Astrocyte (in vitro differentiated cells and primary cell): ENCODE measurements around the gene CIAO3. TPM values are rescaled to one million over a fixed set of nuclear protein-coding genes. Genes with fewer than 3 reads are reported as not detected.

Experiments used
- DNase-seq: peaks from one replicate; pipeline ENCODE4 v3.0.0-alpha.2; 2010; ENCODE audit warnings: low read depth
- FAIRE-seq: peaks from 2 replicates; lab custom pipeline; 2011; peaks lifted over from hg19 to GRCh38; lab: Jason Lieb, UNC
- H2AFZ ChIP-seq: 2 replicates; pipeline ENCODE4 v1.6.0; 2012; ENCODE audit warnings: low read depth, low read length, inconsistent platforms
- H3K27ac ChIP-seq: 2 replicates; pipeline ENCODE4 v1.5.1; 2011; ENCODE audit warnings: low read depth, low read length, inconsistent platforms
- H3K27me3 ChIP-seq: 2 replicates; pipeline ENCODE4 v1.6.0; 2011; ENCODE audit warnings: low read length, inconsistent platforms; ENCODE audit not compliant: insufficient read depth
- H3K36me3 ChIP-seq: 2 replicates; pipeline ENCODE4 v1.5.1; 2011; ENCODE audit warnings: low read length, inconsistent platforms; ENCODE audit not compliant: insufficient read depth
- H3K4me1 ChIP-seq: 2 replicates; pipeline ENCODE4 v1.5.1; 2011; ENCODE audit warnings: low read length, inconsistent platforms; ENCODE audit not compliant: insufficient read depth
- H3K4me2 ChIP-seq: 2 replicates; pipeline ENCODE4 v1.6.0; 2012; ENCODE audit warnings: low read length, inconsistent platforms
- H3K4me3 ChIP-seq: 2 replicates; pipeline ENCODE4 v1.5.1; 2011; ENCODE audit warnings: low read depth, mild to moderate bottlenecking, low read length, inconsistent platforms; ENCODE audit not compliant: insufficient read depth
- H3K79me2 ChIP-seq: 2 replicates; pipeline ENCODE4 v1.6.0; 2012; ENCODE audit warnings: mild to moderate bottlenecking, low read length, inconsistent platforms; ENCODE audit not compliant: insufficient read depth
- H3K9ac ChIP-seq: 2 replicates; pipeline ENCODE4 v1.6.0; 2012; ENCODE audit warnings: mild to moderate bottlenecking, low read length, inconsistent platforms
- H3K9me3 ChIP-seq: 2 replicates; pipeline ENCODE4 v1.5.1; 2012; ENCODE audit warnings: low read depth, mild to moderate bottlenecking, low read length, inconsistent platforms; ENCODE audit not compliant: insufficient read depth
- H4K20me1 ChIP-seq: 2 replicates; pipeline ENCODE4 v1.6.0; 2012; ENCODE audit warnings: low read length, inconsistent platforms; ENCODE audit not compliant: insufficient read depth
- H3K27ac Mint-ChIP-seq: one replicate; pipeline ENCODE4 v1.8.0; 2021; ENCODE audit warnings: mild to moderate bottlenecking, mixed read lengths; ENCODE audit not compliant: unreplicated experiment
- H3K27me3 Mint-ChIP-seq: one replicate; pipeline ENCODE4 v1.8.0; 2021; ENCODE audit warnings: low read depth, mixed read lengths; ENCODE audit not compliant: unreplicated experiment
- H3K36me3 Mint-ChIP-seq: one replicate; pipeline ENCODE4 v1.8.0; 2021; ENCODE audit warnings: low read depth, mixed read lengths; ENCODE audit not compliant: unreplicated experiment
- H3K4me1 Mint-ChIP-seq: one replicate; pipeline ENCODE4 v1.8.0; 2021; ENCODE audit warnings: low read depth, mixed read lengths; ENCODE audit not compliant: unreplicated experiment
- H3K4me3 Mint-ChIP-seq: one replicate; pipeline ENCODE4 v1.8.0; 2021; ENCODE audit warnings: mild to moderate bottlenecking, moderate library complexity, mixed read lengths; ENCODE audit not compliant: unreplicated experiment
- H3K9me3 Mint-ChIP-seq: one replicate; pipeline ENCODE4 v1.8.0; 2021; ENCODE audit warnings: mild to moderate bottlenecking, mixed read lengths; ENCODE audit not compliant: unreplicated experiment
- CTCF ChIP-seq: IDR thresholded peaks from 2 replicates; pipeline ENCODE4 v1.5.1; 2011; ENCODE audit warnings: low read depth, mild to moderate bottlenecking, inconsistent platforms, low read length, moderate library complexity; ENCODE audit not compliant: insufficient read depth
- EZH2 ChIP-seq: IDR thresholded peaks from 2 replicates; pipeline ENCODE4 v1.6.1; 2012; ENCODE audit warnings: mild to moderate bottlenecking, low read length, inconsistent platforms; ENCODE audit not compliant: insufficient read depth
- total RNA-seq: library from RNA; stranded (reverse); gene quantifications from 2 replicates; pipeline ENCODE4 v1.2.1, GENCODE V29; 2021

CIAO3 gene
- total RNA-seq, 1 donor from 2014 or later: 19.6 TPM

GRCh38 chr16:739560-740458, 988 bp downstream of the CIAO3 start:
- H3K4me1 ChIP-seq: peaks cover 9% of the 10 kb centered on the region
- peaks cover 11% of the 10 kb centered on the region for H3K79me2 ChIP-seq
- FAIRE-seq (no peak), DNase-seq (no peak)
- no peaks in the 10 kb centered on the region for H3K27me3 ChIP-seq
- H3K9me3 ChIP-seq: no peaks in the 10 kb centered on the region
- peaks cover 2% of the 10 kb centered on the region for H3K4me1 Mint-ChIP-seq
- H3K9me3 Mint-ChIP-seq: no peaks in the 10 kb centered on the region
- H4K20me1 ChIP-seq: peaks cover 5% of the 10 kb centered on the region
- peak overlapping the region; percentile 26 for H3K27ac Mint-ChIP-seq
- peak overlapping the region; percentile 83 for H3K4me3 Mint-ChIP-seq
- H3K27ac ChIP-seq: no peak overlapping the region
- peak overlapping the region; percentile 93 for H3K4me2 ChIP-seq
- TF ChIP-seq EZH2 (no peak), CTCF (no peak)
- H3K4me3 ChIP-seq: peak overlapping the region; percentile 73
- H3K27me3 Mint-ChIP-seq: no peaks in the 10 kb centered on the region
- no peak overlapping the region for H2AFZ ChIP-seq
- H3K36me3 Mint-ChIP-seq: peaks cover 10% of the 10 kb centered on the region
- peak overlapping the region; percentile 84 for H3K9ac ChIP-seq
- H3K36me3 ChIP-seq: peaks cover 6% of the 10 kb centered on the region

DNA sequence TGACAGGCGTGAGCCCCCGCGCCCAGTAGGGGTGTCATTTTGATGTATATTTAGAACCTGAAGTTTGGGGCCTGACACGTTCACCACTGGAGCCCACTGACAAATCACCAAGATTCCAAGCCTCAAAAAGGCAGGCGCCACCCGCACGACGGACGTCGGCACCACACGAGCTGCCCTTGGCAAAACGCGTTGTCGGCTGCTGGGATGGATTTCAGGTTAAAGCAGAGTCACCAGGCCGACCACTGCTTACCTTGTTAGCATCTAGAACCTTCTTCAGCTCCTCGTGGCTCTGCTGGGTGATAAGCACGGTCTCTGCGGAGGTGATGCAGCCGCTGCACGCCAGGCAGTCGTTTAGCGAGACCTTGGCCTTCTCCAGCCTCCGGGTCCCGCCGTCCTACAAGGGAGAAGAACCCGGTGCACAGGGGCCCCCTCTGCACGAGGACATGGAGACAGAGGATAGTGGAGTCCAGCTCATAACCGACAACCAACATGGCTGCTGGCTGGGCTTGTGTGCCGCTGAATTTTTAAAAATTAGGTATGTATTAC, 3.8 kb downstream of the CIAO3 start:
- Histone ChIP-seq H4K20me1 (peaks cover 5% of the 10 kb centered on the region), H3K4me2 (no peak overlapping the region), H3K9ac (no peak overlapping the region), H3K79me2 (peaks cover 11% of the 10 kb centered on the region), H3K9me3 (no peaks in the 10 kb centered on the region), H3K27me3 (no peaks in the 10 kb centered on the region), H3K4me1 (peaks cover 9% of the 10 kb centered on the region), H3K4me3 (no peak overlapping the region), H3K27ac (no peak overlapping the region), H3K36me3 (peaks cover 6% of the 10 kb centered on the region), H2AFZ (no peak overlapping the region)
- Mint-ChIP-seq H3K27me3 (no peaks in the 10 kb centered on the region), H3K4me3 (no peak overlapping the region), H3K27ac (no peak overlapping the region), H3K9me3 (no peaks in the 10 kb centered on the region), H3K36me3 (peaks cover 15% of the 10 kb centered on the region), H3K4me1 (peaks cover 2% of the 10 kb centered on the region)
- FAIRE-seq: no peak
- no peak for TF ChIP-seq EZH2
- no peak for DNase-seq

- Mint-ChIP-seq H3K27me3 (no peaks in the 10 kb centered on the region), H3K4me1 (peaks cover 2% of the 10 kb centered on the region), H3K4me3 (no peak overlapping the region), H3K9me3 (no peaks in the 10 kb centered on the region), H3K27ac (no peak overlapping the region), H3K36me3 (peaks cover 15% of the 10 kb centered on the region)
- H3K79me2 ChIP-seq: peaks cover 11% of the 10 kb centered on the region
- no peak overlapping the region for H2AFZ ChIP-seq
- TF ChIP-seq CTCF: no peak
- TF ChIP-seq EZH2: no peak
- DNase-seq (no peak), FAIRE-seq (no peak)
- H3K4me3 ChIP-seq: no peak overlapping the region
- peaks cover 6% of the 10 kb centered on the region for H3K36me3 ChIP-seq
- H3K27ac ChIP-seq: no peak overlapping the region
- no peak overlapping the region for H3K4me2 ChIP-seq
- no peak overlapping the region for H3K9ac ChIP-seq
- no peaks in the 10 kb centered on the region for H3K9me3 ChIP-seq
- peaks cover 9% of the 10 kb centered on the region for H3K4me1 ChIP-seq
- peaks cover 5% of the 10 kb centered on the region for H4K20me1 ChIP-seq
- no peaks in the 10 kb centered on the region for H3K27me3 ChIP-seq
These were observed 4.8 kb downstream of the CIAO3 start for GRCh38 chr16:735982-736453.
